ENCODE data around the gene FGF6.

DNA sequence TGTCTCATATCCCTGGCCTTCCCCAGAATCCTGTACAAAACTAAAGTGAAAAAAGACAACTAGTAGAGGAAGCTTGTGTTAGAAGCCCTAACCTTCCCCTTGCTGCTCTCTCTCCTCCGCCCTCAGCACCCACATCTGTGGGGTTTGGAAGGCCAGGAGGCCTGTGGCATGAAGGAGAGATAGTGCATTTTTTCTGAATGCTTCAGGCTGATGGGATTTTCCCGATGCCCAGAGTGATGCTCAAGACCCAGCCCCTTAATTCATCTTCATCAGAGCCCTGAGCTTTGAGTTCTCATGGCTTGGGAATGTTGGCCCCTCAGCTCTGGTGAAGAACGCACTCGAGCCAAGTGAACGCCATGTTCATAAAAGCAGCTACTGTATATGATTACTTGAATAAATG lies 5.9 kb downstream of the FGF6 start:
- TF ChIP-seq, protein P1, sequence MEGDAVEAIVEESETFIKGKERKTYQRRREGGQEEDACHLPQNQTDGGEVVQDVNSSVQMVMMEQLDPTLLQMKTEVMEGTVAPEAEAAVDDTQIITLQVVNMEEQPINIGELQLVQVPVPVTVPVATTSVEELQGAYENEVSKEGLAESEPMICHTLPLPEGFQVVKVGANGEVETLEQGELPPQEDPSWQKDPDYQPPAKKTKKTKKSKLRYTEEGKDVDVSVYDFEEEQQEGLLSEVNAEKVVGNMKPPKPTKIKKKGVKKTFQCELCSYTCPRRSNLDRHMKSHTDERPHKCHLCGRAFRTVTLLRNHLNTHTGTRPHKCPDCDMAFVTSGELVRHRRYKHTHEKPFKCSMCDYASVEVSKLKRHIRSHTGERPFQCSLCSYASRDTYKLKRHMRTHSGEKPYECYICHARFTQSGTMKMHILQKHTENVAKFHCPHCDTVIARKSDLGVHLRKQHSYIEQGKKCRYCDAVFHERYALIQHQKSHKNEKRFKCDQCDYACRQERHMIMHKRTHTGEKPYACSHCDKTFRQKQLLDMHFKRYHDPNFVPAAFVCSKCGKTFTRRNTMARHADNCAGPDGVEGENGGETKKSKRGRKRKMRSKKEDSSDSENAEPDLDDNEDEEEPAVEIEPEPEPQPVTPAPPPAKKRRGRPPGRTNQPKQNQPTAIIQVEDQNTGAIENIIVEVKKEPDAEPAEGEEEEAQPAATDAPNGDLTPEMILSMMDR (IDR thresholded peaks at IDR 0.05; ENCODE audit: insufficient read depth, low read depth, low read length): no peak
- TF ChIP-seq EZH2 (IDR thresholded peaks at IDR 0.05; ENCODE audit: insufficient read depth, low read length): no peak
